Tibial nerve (tissue), 4 donors: ENCODE measurements around the gene IQSEC1. TPM values are rescaled to one million over a fixed set of nuclear protein-coding genes. Genes with fewer than 3 reads are reported as not detected.

Experiments
- DNase-seq, 2 donors: peaks; one replicate each; pipeline ENCODE4 v3.0.0-alpha.2; 2019; ENCODE audit warnings: low spot score in 2 of 2
- H3K27ac ChIP-seq, 4 donors: fragments of 200-600 bp; sonication (generic) in 3 of 4; one replicate each; pipeline ENCODE4 v1.5.1; 2017 to 2019; ENCODE audit warnings: mild to moderate bottlenecking in 1 of 4
- H3K27me3 ChIP-seq, 2 donors: fragments of 200-600 bp; sonication (generic) in 1 of 2; one replicate each; pipeline versions ENCODE4 v1.5.1 to v1.6.0; 2017 to 2019
- H3K36me3 ChIP-seq, 3 donors: fragments of 200-600 bp; sonication (generic); one replicate each; pipeline ENCODE4 v1.5.1; 2018 to 2019
- H3K4me1 ChIP-seq, 4 donors: fragments of 200-600 bp; sonication (generic) in 3 of 4; one replicate each; pipeline ENCODE4 v1.5.1; 2017 to 2019
- H3K4me3 ChIP-seq, 4 donors: fragments of 200-600 bp; sonication (generic) in 3 of 4; one replicate each; pipeline ENCODE4 v1.5.1; 2017 to 2019; ENCODE audit warnings: mild to moderate bottlenecking in 1 of 4, moderate library complexity in 1 of 4
- H3K9me3 ChIP-seq, 4 donors: fragments of 200-600 bp; sonication (generic) in 3 of 4; one replicate each; pipeline ENCODE4 v1.5.1; 2017 to 2019
- CTCF ChIP-seq, 5 experiments: fragments of 200-600 bp in 3 of 5; fragments of 450-650 bp in 2 of 5; sonication (generic) in 3 of 5; IDR thresholded peaks; one replicate each; pipeline ENCODE4 v1.5.1; 2016 to 2019; ENCODE audit warnings: antibody characterized with exemption in 5 of 5, mild to moderate bottlenecking in 3 of 5, moderate library complexity in 2 of 5
- EP300 ChIP-seq, 2 donors: sonication (generic); formaldehyde crosslinking; IDR thresholded peaks; one replicate each; pipeline ENCODE4 v1.6.1; 2017; ENCODE audit warnings: antibody characterized with exemption in 2 of 2, mild to moderate bottlenecking in 1 of 2
- POLR2A ChIP-seq, 2 donors: fragments of 450-650 bp; IDR thresholded peaks; one replicate each; pipeline ENCODE4 v1.6.1; 2017; ENCODE audit warnings: antibody characterized with exemption in 2 of 2, mild to moderate bottlenecking in 2 of 2, moderate library complexity in 2 of 2
- WGBS, 2 donors: methylation state at CpG; one replicate each; pipeline ENCODE4 v1.1.5; 2018; 5-methylcytosine and 5-hydroxymethylcytosine counted together
- total RNA-seq, 4 donors: library from RNA; depleted of rRNA; stranded (reverse); fragments of >200 nt; gene quantifications; one replicate each; pipeline ENCODE4 v1.1.0, GENCODE V29; 2016

IQSEC1 gene
- total RNA-seq, 4 donors from 2014 or later, result 58.2 to 77.5 (median 68.6) TPM

DNA sequence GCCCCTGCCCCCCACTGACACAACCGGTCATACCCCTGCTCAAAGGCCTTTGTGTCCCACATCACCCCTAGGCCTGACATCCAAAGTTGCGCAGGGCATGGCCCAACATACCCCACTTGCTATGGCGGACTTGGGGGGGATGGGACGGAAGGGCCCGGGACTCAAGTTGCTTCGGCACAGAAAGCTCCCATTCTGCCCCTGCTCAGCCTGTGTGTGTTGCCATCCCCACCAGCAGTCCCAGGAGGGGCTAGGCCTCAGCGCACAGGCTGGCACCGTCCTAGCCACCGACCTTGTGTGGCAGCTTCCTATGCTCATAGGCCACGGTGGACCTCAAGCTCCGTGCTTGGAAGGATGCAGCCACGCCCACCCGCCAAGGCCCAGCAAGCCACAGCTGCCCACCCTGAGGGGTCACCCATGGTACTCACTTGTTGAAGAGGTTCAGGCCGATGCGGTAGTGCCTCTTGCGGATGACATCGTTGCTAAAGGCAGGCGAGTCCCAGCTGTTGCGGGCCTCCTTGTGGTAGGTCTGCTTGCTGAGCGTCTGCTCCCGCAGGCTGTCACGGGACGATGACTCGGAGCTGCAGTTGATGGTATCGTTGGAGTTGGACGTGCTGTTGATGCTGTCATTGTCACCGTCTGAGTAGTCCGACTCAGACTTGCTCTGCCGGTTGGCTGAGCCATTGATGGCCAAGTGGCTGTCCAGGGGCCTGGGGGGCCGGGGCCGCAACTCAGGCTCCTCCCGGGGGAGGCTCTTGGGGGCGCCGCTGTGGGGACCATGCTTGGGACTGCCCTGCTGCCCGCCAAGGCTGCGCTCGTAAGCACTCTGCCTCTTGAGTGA is 138.0 kb downstream of the IQSEC1 start:
- WGBS, 2 donors, result 93 to 94% methylated on average over 31 to 35 of the region's 37 CpGs
- no peaks in the 10 kb centered on the region for H3K27me3 ChIP-seq
- DNase-seq, result no peak
- no peak for TF ChIP-seq CTCF (IDR thresholded peaks at IDR 0.05)
- TF ChIP-seq EP300 (IDR thresholded peaks at IDR 0.05), result no peak
- TF ChIP-seq POLR2A (IDR thresholded peaks at IDR 0.05), result no peak
- H3K9me3 ChIP-seq, result no peaks in the 10 kb centered on the region
- peaks cover 0 to 84% (median 27%) of the 10 kb centered on the region in 4 donors for H3K4me1 ChIP-seq
- H3K27ac ChIP-seq, result peak overlapping the region in 2 of 4 donors; percentile 60 to 64
- H3K4me3 ChIP-seq, result no peak overlapping the region
- peaks cover 0 to 64% (median 10%) of the 10 kb centered on the region in 3 donors for H3K36me3 ChIP-seq

- no peaks in the 10 kb centered on the region for H3K27me3 ChIP-seq
- peaks cover 0 to 80% (median 23%) of the 10 kb centered on the region in 4 donors for H3K4me1 ChIP-seq
- TF ChIP-seq EP300 (IDR thresholded peaks at IDR 0.05), result no peak
- no peak for TF ChIP-seq POLR2A (IDR thresholded peaks at IDR 0.05)
- TF ChIP-seq CTCF (IDR thresholded peaks at IDR 0.05), result no peak
- no peak overlapping the region for H3K4me3 ChIP-seq
- no peaks in the 10 kb centered on the region for H3K9me3 ChIP-seq
- DNase-seq, result no peak
- H3K27ac ChIP-seq, result peak overlapping the region in 2 of 4 donors; percentile 60 to 64
- WGBS, 2 donors, result 45 to 49% methylated on average over 7 to 8 of the region's 8 CpGs
- peaks cover 0 to 59% (median 10%) of the 10 kb centered on the region in 3 donors for H3K36me3 ChIP-seq
These were observed 138.8 kb downstream of the IQSEC1 start for GRCh38 chr3:12934431-12934830.

- WGBS, 2 donors, result 74 to 85% methylated on average over 4 to 7 of the region's 7 CpGs
- no peaks in the 10 kb centered on the region for H3K27me3 ChIP-seq
- no peak for TF ChIP-seq EP300 (IDR thresholded peaks at IDR 0.05)
- TF ChIP-seq POLR2A (IDR thresholded peaks at IDR 0.05), result no peak
- no peak for TF ChIP-seq CTCF (IDR thresholded peaks at IDR 0.05)
- H3K4me1 ChIP-seq, result peaks cover 0 to 76% (median 18%) of the 10 kb centered on the region in 4 donors
- peaks cover 0 to 63% (median 10%) of the 10 kb centered on the region in 3 donors for H3K36me3 ChIP-seq
- H3K27ac ChIP-seq, result peak overlapping the region in 2 of 4 donors; percentile 27 to 60
- H3K4me3 ChIP-seq, result no peak overlapping the region
- no peak for DNase-seq
- H3K9me3 ChIP-seq, result no peaks in the 10 kb centered on the region
These were observed 139.3 kb downstream of the IQSEC1 start for GRCh38 chr3:12933901-12934300.

DNA sequence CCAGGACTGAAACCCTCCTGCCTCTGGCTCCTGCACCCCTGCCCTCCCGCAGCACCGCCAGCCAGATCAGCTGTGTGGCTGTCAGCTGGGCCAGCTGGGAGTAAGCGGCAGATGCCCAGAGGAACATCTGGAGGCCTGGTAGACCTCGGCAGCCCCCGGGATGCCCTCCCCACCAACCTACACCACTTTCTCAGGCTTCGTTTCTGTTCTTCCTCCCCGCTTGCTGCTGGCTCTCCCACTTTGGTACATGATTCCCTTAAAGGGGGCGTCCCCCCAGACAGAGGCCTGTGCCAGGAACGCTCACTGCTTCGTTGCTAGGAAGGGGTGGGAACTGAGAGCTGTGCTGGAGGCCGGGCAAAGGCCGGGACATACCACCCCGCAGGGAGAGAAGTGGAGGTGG is 140.5 kb downstream of the IQSEC1 start:
- DNase-seq, result no peak
- 64 to 70% methylated on average over 13 of the region's 13 CpGs for WGBS, 2 donors
- Histone ChIP-seq H3K36me3 (peaks cover 0 to 75% (median 10%) of the 10 kb centered on the region in 3 donors), H3K4me3 (no peak overlapping the region), H3K27me3 (no peaks in the 10 kb centered on the region), H3K4me1 (peaks cover 0 to 72% (median 8%) of the 10 kb centered on the region in 4 donors), H3K27ac (peak overlapping the region in 3 of 4 donors; percentile 8 to 50 (median 17)), H3K9me3 (no peaks in the 10 kb centered on the region)
- TF ChIP-seq CTCF (IDR thresholded peaks at IDR 0.05), result no peak
- TF ChIP-seq POLR2A (IDR thresholded peaks at IDR 0.05), result no peak
- no peak for TF ChIP-seq EP300 (IDR thresholded peaks at IDR 0.05)

DNA sequence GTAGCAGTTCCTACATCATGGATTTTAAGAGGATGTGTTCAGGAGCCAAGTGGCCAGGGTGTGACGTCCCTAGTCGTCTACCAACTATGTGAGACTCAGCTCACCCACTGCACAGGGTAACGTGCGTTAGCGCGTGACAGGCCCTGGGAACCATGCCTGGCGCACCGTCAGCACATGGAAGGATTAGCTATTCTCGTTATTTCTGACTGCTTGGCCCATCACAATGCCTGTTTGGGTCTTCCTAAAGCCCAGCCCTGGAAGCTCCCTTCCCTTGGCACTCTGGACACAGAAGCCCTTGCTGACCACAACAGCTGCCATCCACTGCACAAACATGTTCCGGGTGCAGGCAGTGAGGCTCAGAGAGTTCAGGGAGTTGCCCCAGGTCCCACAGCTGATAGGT is 140.9 kb downstream of the IQSEC1 start:
- Histone ChIP-seq H3K9me3 (no peaks in the 10 kb centered on the region), H3K36me3 (peaks cover 0 to 79% (median 10%) of the 10 kb centered on the region in 3 donors), H3K27me3 (no peaks in the 10 kb centered on the region), H3K4me3 (no peak overlapping the region), H3K4me1 (peaks cover 0 to 70% (median 5%) of the 10 kb centered on the region in 4 donors), H3K27ac (peak overlapping the region in 1 of 4 donors; percentile 50)
- DNase-seq, result no peak
- 62 to 80% methylated on average over 4 to 10 of the region's 10 CpGs for whole genome bisulfite sequencing, 2 donors
- TF ChIP-seq EP300 (IDR thresholded peaks at IDR 0.05) (no peak), POLR2A (IDR thresholded peaks at IDR 0.05) (no peak), CTCF (IDR thresholded peaks at IDR 0.05) (no peak)
